Measurements from ENCODE around the gene DNAH8.

The DNAH8 gene

DNA sequence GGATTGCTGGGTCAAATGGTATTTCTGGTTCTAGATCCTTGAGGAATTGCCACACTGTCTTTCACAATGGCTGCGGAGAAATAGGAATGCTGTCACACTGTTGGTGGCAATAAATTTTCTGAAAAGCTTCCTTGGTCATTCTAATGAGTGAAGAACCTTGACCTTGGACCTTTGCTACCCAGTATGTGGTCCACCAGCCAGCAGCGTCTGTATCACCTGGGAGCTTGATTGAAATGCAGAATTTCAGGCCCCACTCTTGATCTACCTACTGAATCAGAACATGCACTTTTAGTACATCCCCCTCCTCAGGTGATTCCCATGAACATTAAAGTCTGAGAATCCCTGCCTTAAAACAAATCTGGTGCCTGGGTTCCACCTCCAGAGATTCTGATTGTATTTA, 305.9 kb downstream of the DNAH8 start:
- no peak for DNase-seq (ENCODE audit: extremely low spot score)
- TF ChIP-seq, protein P1, sequence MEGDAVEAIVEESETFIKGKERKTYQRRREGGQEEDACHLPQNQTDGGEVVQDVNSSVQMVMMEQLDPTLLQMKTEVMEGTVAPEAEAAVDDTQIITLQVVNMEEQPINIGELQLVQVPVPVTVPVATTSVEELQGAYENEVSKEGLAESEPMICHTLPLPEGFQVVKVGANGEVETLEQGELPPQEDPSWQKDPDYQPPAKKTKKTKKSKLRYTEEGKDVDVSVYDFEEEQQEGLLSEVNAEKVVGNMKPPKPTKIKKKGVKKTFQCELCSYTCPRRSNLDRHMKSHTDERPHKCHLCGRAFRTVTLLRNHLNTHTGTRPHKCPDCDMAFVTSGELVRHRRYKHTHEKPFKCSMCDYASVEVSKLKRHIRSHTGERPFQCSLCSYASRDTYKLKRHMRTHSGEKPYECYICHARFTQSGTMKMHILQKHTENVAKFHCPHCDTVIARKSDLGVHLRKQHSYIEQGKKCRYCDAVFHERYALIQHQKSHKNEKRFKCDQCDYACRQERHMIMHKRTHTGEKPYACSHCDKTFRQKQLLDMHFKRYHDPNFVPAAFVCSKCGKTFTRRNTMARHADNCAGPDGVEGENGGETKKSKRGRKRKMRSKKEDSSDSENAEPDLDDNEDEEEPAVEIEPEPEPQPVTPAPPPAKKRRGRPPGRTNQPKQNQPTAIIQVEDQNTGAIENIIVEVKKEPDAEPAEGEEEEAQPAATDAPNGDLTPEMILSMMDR (IDR thresholded peaks at IDR 0.05; ENCODE audit: control extremely low read depth, extremely low read depth, low read depth, missing control alignments) = no peak
- CTCF ChIA-PET = interaction anchor here (1.1 to 2.1 kb wide), 3 partner anchors 8 to 81 kb away, joined by 3 to 7 read pairs (median 4); no protein-coding TSS in a partner anchor
- POLR2A ChIA-PET = no interaction called here

DNA sequence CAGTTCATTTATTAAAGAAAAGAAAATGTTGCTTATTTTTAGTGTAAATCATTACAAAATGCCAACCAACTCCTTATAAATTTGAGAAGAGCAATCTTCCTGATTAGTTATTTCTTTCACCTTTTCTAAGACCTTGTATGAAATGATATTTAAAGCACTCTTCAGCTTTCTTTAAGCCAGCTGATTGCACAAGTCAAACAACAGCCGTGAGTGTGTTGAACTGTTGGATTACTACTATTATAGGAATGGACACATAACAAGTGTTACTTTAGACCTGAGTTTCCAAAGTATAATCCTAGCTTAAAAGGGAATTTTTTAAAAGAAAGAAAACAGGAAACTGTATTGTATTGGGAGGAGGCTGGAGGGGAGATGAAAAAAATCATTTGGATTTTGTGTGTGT, 306.7 kb downstream of the DNAH8 start:
- ChIA-PET POLR2A (no interaction called here), CTCF (interaction anchor here (0.7 to 2.1 kb wide), 4 partner anchors 7 to 80 kb away, joined by 3 to 7 read pairs (median 4); no protein-coding TSS in a partner anchor)
- TF ChIP-seq, protein P1 (IDR thresholded peaks at IDR 0.05; ENCODE audit: control extremely low read depth, extremely low read depth, low read depth, missing control alignments) = no peak
- DNase-seq (ENCODE audit: extremely low spot score) = no peak

DNA sequence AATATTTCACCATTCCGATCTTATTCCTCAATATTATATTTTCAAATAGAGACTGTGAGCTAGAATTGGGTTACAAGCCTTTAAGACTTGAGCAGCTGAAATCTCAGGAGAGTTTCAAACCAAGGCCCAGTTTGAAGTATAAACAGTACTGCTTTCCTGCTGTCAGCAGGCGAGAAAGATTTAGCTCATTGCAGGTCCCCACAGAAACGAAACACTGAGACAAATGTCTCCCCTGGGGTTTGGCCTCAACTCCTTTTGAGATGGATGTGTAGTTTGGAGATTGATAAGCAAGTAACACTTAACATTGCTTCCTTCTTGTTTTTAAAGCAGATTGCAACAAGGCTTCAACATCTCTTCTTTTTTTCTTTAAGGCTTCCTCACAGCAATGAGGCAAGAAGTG, 311.1 kb downstream of the DNAH8 start:
- TF ChIP-seq, protein P1 (IDR thresholded peaks at IDR 0.05; ENCODE audit: control extremely low read depth, extremely low read depth, low read depth, missing control alignments) = no peak
- POLR2A ChIA-PET = no interaction called here
- no peak for DNase-seq (ENCODE audit: extremely low spot score)
- CTCF ChIA-PET = interaction anchor here (0.7 to 2.0 kb wide), 6 partner anchors 8 to 25 kb away, joined by 3 to 7 read pairs (median 4); no protein-coding TSS in a partner anchor

DNA sequence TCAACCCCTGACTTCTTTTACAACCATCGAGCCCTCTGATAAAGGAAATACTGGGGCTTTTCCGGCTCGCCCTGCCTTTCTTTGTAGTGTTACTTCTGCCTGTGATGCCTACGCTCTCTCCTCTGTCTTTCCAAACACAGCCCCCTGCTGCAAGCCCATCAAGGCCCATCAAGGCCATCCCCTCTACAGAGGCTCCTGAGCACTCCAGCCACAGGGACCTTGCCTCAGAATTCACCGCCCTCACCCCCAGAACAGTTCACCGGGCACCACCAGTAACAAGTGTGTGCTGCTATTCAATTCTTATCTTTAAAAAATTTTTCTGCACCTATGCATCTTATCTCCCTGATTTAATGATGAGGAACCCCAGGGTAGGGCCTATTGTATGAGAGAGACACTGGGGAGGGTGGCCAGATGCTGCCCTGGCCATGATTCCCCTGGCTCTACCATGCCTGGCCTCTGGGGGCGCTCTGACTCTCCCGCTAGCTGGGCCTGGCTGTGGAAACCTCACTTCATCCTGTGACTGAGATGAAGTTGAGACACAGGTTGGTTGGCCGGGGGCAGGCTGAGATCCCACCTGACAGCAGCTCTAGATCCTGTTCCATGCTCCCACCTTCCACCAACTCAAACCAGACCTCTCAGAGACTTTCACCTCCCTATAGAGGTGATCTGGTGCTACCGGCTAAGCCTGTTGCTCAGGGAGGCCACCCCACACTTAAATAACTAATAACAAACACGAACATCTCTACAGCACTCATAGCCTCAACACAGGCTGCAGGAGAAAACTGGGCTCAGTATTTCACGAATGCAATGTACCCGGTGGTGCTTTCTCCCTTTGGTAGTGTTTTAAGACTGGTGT, 314.3 kb downstream of the DNAH8 start:
- TF ChIP-seq, protein P1 (IDR thresholded peaks at IDR 0.05; ENCODE audit: control extremely low read depth, extremely low read depth, low read depth, missing control alignments) = peak; percentile 86
- ChIA-PET CTCF (interaction anchor here (0.6 to 2.1 kb wide), 10 partner anchors 8 to 274 kb away, joined by 3 to 9 read pairs (median 3); no protein-coding TSS in a partner anchor), POLR2A (no interaction called here)
- DNase-seq (ENCODE audit: extremely low spot score) = peak; percentile 72

DNA sequence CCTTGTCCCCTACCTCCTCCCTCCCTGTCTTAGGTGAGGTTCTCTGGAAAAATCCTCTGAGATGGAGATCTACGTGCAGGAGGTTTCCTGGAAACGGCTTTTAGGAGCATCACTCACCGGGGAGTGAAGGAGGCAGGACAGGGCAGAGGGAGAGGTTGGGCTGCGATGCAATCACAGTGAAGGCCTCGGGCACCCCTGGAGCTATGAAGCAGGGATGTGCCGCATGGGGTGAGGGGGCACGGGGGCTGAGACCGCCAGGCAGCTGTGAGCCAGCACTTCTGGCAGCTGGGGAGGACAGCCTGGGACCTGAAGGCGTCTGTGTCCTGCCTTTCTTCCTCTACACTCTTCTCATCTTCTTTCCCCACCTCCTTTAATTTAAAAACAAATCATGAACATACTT, 320.6 kb downstream of the DNAH8 start:
- POLR2A ChIA-PET = no interaction called here
- CTCF ChIA-PET = no interaction called here
- DNase-seq (ENCODE audit: extremely low spot score) = no peak
- TF ChIP-seq, protein P1 (IDR thresholded peaks at IDR 0.05; ENCODE audit: control extremely low read depth, extremely low read depth, low read depth, missing control alignments) = no peak

DNA sequence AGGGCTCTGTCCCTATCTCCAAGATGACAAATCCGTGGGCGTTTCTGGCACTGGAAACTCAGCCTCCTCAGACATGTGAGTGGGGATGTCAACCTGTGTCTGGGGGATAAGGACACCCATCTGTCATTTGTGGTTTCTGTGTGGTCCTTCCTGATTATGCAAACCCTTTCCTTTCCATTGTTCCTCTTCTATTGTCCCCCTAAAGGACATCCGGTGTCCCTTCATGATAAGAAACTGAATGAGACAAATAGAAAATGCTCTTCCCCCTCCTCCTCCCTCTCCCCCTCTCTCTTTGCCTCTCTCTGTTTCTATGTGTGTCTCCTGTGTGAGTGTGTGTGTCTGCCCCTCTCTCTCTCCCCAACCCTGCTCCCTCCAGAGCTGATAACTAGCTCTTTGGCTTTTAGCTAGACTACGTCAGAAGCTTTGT, 322.0 kb downstream of the DNAH8 start:
- ChIA-PET CTCF (interaction anchor here (1.1 kb wide), 1 partner anchor 8 kb away, joined by 3 read pairs; no protein-coding TSS in a partner anchor), POLR2A (no interaction called here)
- TF ChIP-seq, protein P1 (IDR thresholded peaks at IDR 0.05; ENCODE audit: control extremely low read depth, extremely low read depth, low read depth, missing control alignments) = no peak
- no peak for DNase-seq (ENCODE audit: extremely low spot score)

All from GM10248 (cell line).